Gastroesophageal sphincter (tissue), 4 donors: ENCODE measurements around the gene TMEM147. TPM values are rescaled to one million over a fixed set of nuclear protein-coding genes. Genes with fewer than 3 reads are reported as not detected.

Experiments
- ATAC-seq: fragments of 150-250 bp; one replicate; pipeline ENCODE4 v1.9.1; 2016; ENCODE audit warnings: mild to moderate bottlenecking, moderate library complexity
- H3K27ac ChIP-seq, 4 donors: fragments of 200-600 bp; sonication (generic) in 3 of 4; 1 replicate in 3 of 4; 2 replicates in 1 of 4; pipeline ENCODE4 v1.5.1; 2016 to 2019
- H3K27me3 ChIP-seq: fragments of 200-600 bp; sonication (generic); one replicate; pipeline ENCODE4 v1.5.1; 2019
- H3K36me3 ChIP-seq, 2 donors: fragments of 200-600 bp; sonication (generic); one replicate each; pipeline ENCODE4 v1.5.1; 2019; ENCODE audit warnings: control low read depth in 1 of 2
- H3K4me1 ChIP-seq, 3 donors: fragments of 200-600 bp; sonication (generic); 1 replicate in 2 of 3; 2 replicates in 1 of 3; pipeline ENCODE4 v1.5.1; 2016 to 2019; ENCODE audit warnings: control low read depth in 2 of 3
- H3K4me3 ChIP-seq, 2 donors: fragments of 200-600 bp; sonication (generic); one replicate each; pipeline ENCODE4 v1.5.1; 2019; ENCODE audit warnings: mild to moderate bottlenecking in 1 of 2, moderate library complexity in 1 of 2
- H3K9me3 ChIP-seq, 3 donors: fragments of 200-600 bp; sonication (generic); one replicate each; pipeline ENCODE4 v1.5.1; 2017 to 2019; ENCODE audit warnings: control low read depth in 2 of 3
- EP300 ChIP-seq: sonication (generic); formaldehyde crosslinking; IDR thresholded peaks from one replicate; pipeline ENCODE4 v1.6.1; 2017; ENCODE audit warnings: antibody characterized with exemption, mild to moderate bottlenecking
- POLR2A ChIP-seq, 2 donors: fragments of 450-650 bp; IDR thresholded peaks; one replicate each; pipeline ENCODE4 v1.6.1; 2017; ENCODE audit warnings: antibody characterized with exemption in 2 of 2, mild to moderate bottlenecking in 2 of 2, moderate library complexity in 1 of 2
- POLR2AphosphoS5 ChIP-seq: sonication (generic); formaldehyde crosslinking; IDR thresholded peaks from one replicate; pipeline ENCODE4 v1.6.1; 2017; ENCODE audit warnings: antibody characterized with exemption
- WGBS, 2 donors: methylation state at CpG; one replicate each; pipeline ENCODE4 v1.1.5; 2018; ENCODE audit warnings: low coverage in 1 of 2; 5-methylcytosine and 5-hydroxymethylcytosine counted together
- total RNA-seq, 4 donors: library from RNA; depleted of rRNA; stranded (reverse); fragments of >200 nt; gene quantifications; one replicate each; pipeline ENCODE4 v1.1.0, GENCODE V29; 2016
- TF ChIP-seq, protein P1 (sequence below), 4 experiments: fragments of 200-600 bp in 2 of 4; fragments of 450-650 bp in 2 of 4; sonication (generic) in 1 of 4; IDR thresholded peaks; one replicate each; pipeline ENCODE4 v1.5.1; 2017 to 2019; ENCODE audit warnings: antibody characterized with exemption in 4 of 4, mild to moderate bottlenecking in 2 of 4, moderate library complexity in 2 of 4

Gene TMEM147
- total RNA-seq, 4 donors from 2014 or later = 60.0 to 82.6 (median 64.1) TPM

- Histone ChIP-seq H3K27me3 (peaks cover 35% of the 10 kb centered on the region), H3K4me3 (no peak overlapping the region), H3K4me1 (no peaks in the 10 kb centered on the region), H3K9me3 (no peaks in the 10 kb centered on the region), H3K27ac (no peak overlapping the region), H3K36me3 (no peaks in the 10 kb centered on the region)
- no peak for ATAC-seq
- TF ChIP-seq POLR2A (IDR thresholded peaks at IDR 0.05) (no peak), POLR2AphosphoS5 (no peak), EP300 (no peak)
- TF ChIP-seq, protein P1, sequence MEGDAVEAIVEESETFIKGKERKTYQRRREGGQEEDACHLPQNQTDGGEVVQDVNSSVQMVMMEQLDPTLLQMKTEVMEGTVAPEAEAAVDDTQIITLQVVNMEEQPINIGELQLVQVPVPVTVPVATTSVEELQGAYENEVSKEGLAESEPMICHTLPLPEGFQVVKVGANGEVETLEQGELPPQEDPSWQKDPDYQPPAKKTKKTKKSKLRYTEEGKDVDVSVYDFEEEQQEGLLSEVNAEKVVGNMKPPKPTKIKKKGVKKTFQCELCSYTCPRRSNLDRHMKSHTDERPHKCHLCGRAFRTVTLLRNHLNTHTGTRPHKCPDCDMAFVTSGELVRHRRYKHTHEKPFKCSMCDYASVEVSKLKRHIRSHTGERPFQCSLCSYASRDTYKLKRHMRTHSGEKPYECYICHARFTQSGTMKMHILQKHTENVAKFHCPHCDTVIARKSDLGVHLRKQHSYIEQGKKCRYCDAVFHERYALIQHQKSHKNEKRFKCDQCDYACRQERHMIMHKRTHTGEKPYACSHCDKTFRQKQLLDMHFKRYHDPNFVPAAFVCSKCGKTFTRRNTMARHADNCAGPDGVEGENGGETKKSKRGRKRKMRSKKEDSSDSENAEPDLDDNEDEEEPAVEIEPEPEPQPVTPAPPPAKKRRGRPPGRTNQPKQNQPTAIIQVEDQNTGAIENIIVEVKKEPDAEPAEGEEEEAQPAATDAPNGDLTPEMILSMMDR (IDR thresholded peaks at IDR 0.05) = no peak
- WGBS, 2 donors = 88 to 100% methylated on average over 1 of the region's 1 CpG
These were observed 50.5 kb downstream of the TMEM147 start for GRCh38 chr19:35595928-35596327.

GRCh38 chr19:35596366-35596999 lies 51.1 kb downstream of the TMEM147 start:
- H3K27ac ChIP-seq = no peak overlapping the region
- no peaks in the 10 kb centered on the region for H3K9me3 ChIP-seq
- no peaks in the 10 kb centered on the region for H3K4me1 ChIP-seq
- peaks cover 33% of the 10 kb centered on the region for H3K27me3 ChIP-seq
- ATAC-seq = no peak
- 67 to 69% methylated on average over 4 of the region's 4 CpGs for WGBS, 2 donors
- H3K4me3 ChIP-seq = no peak overlapping the region
- H3K36me3 ChIP-seq = no peaks in the 10 kb centered on the region
- no peak for TF ChIP-seq POLR2A (IDR thresholded peaks at IDR 0.05)

Other genes starting within 250 kb of the TMEM147 start
- 1 to 10 TPM; 2.7 to 5.6 (median 4.9) TPM for gene CD22, start 216.4 kb upstream of the TMEM147 start, total RNA-seq
- not detected for gene FFAR1, start 197.7 kb upstream of the TMEM147 start, total RNA-seq
- under 1 TPM in 1 of 4 donors, not detected in 3; 0.13 TPM for gene FFAR3, start 187.2 kb upstream of the TMEM147 start, total RNA-seq
- gene GPR42, start 174.6 kb upstream of the TMEM147 start, total RNA-seq = not detected
- gene FFAR2, start 97.4 kb upstream of the TMEM147 start, total RNA-seq = 1 to 10 TPM in 1 of 4 donors, under 1 TPM in 1, not detected in 2; 0.35 to 1.3 TPM
- not detected for gene KRTDAP, start 55.2 kb upstream of the TMEM147 start, total RNA-seq
- gene DMKN, start 32.0 kb upstream of the TMEM147 start, total RNA-seq = 10 to 100 TPM in 2 of 4 donors, 1 to 10 TPM in 2; 5.6 to 20.0 (median 9.0) TPM
- 10 to 100 TPM in 1 of 4 donors, 1 to 10 TPM in 2, not detected in 1; 1.0 to 13.4 (median 1.2) TPM for gene SBSN, start 17.3 kb upstream of the TMEM147 start, total RNA-seq
- not detected for gene GAPDHS, start 12.2 kb upstream of the TMEM147 start, total RNA-seq
- not detected for gene ATP4A, start 18.0 kb downstream of the TMEM147 start, total RNA-seq
- not detected for gene PMIS2, start 40.5 kb downstream of the TMEM147 start, total RNA-seq
- 1 to 10 TPM; 3.9 to 8.7 (median 6.2) TPM for gene HAUS5, start 67.1 kb downstream of the TMEM147 start, total RNA-seq
- 10 to 100 TPM; 66.1 to 98.0 (median 72.8) TPM for gene RBM42, start 83.4 kb downstream of the TMEM147 start, total RNA-seq
- gene ETV2, start 96.1 kb downstream of the TMEM147 start, total RNA-seq = not detected
- gene COX6B1, start 102.7 kb downstream of the TMEM147 start, total RNA-seq = 100 to 1,000 TPM; 403 to 607 (median 414) TPM
- not detected for gene UPK1A, start 120.9 kb downstream of the TMEM147 start, total RNA-seq
- under 1 TPM in 2 of 4 donors, not detected in 2; 0.31 TPM for gene ZBTB32, start 158.9 kb downstream of the TMEM147 start, total RNA-seq
- gene KMT2B, start 172.4 kb downstream of the TMEM147 start, total RNA-seq = 10 to 100 TPM in 3 of 4 donors, 1 to 10 TPM in 1; 7.7 to 27.0 (median 17.5) TPM
- gene IGFLR1, start 196.8 kb downstream of the TMEM147 start, total RNA-seq = 10 to 100 TPM in 1 of 4 donors, 1 to 10 TPM in 3; 4.6 to 14.3 (median 6.7) TPM
- 10 to 100 TPM in 3 of 4 donors, 1 to 10 TPM in 1; 7.5 to 29.3 (median 23.7) TPM for gene U2AF1L4, start 199.8 kb downstream of the TMEM147 start, total RNA-seq
- 10 to 100 TPM; 20.4 to 35.7 (median 29.5) TPM for gene PSENEN, start 200.0 kb downstream of the TMEM147 start, total RNA-seq
- gene LIN37, start 202.9 kb downstream of the TMEM147 start, total RNA-seq = 10 to 100 TPM; 14.4 to 29.4 (median 18.7) TPM
- 100 to 1,000 TPM in 2 of 4 donors, 10 to 100 TPM in 2; 44.9 to 119 (median 96.6) TPM for gene HSPB6, start 211.4 kb downstream of the TMEM147 start, total RNA-seq
- 10 to 100 TPM; 10.1 to 17.1 (median 13.4) TPM for gene PROSER3, start 212.6 kb downstream of the TMEM147 start, total RNA-seq
- 10 to 100 TPM in 1 of 4 donors, 1 to 10 TPM in 3; 3.1 to 22.6 (median 5.5) TPM for gene ARHGAP33, start 229.9 kb downstream of the TMEM147 start, total RNA-seq